CD4-positive, alpha-beta T cell treated with Interleukin-12 subunit alpha and Interleukin-12 subunit beta, for 1 hour (primary cell): ENCODE data around the gene OR5K1.

Experiments used
- DNase-seq: peaks from one replicate; pipeline ENCODE4 v3.0.0-alpha.2; 2020

The OR5K1 gene

GRCh38 chr3:98462901-98463300 is at the start of gene OR5K1:
OR5K1 (plus strand) TSS chr3:98463201; CDS start chr3:98469577, 6,376 bp downstream.
- DNase-seq: no peak

- no peak for DNase-seq
Observed at GRCh38 chr3:98432575-98432974, 30.4 kb upstream of the OR5K1 start.

DNA sequence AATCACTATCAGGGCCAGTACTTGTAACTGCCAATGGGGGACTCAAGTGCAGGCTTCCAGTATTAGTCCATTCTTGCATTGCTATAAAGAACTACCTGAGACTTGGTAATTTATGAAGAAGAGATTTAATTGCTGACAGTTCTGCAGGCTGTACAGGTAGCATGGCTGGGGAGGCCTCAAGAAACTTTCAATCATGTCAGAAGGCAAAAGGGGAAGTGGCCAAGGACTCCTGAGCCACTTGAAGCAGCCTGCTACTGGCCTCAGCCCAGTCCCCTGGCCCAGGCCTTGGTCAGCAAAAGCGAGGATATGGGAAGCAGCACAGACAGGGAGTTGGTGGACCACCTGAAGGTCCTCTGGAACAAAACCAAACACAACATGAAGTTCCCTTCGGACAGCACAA is 29.2 kb upstream of the OR5K1 start:
- no peak for DNase-seq

GRCh38 chr3:98434412-98434811 is 28.6 kb upstream of the OR5K1 start:
- no peak for DNase-seq

- DNase-seq: no peak
Observed at GRCh38 chr3:98440283-98440682, 22.7 kb upstream of the OR5K1 start.

- no peak for DNase-seq
Observed at GRCh38 chr3:98445949-98446406, 17.0 kb upstream of the OR5K1 start.

GRCh38 chr3:98449606-98450193 is 13.3 kb upstream of the OR5K1 start:
- no peak for DNase-seq

DNA sequence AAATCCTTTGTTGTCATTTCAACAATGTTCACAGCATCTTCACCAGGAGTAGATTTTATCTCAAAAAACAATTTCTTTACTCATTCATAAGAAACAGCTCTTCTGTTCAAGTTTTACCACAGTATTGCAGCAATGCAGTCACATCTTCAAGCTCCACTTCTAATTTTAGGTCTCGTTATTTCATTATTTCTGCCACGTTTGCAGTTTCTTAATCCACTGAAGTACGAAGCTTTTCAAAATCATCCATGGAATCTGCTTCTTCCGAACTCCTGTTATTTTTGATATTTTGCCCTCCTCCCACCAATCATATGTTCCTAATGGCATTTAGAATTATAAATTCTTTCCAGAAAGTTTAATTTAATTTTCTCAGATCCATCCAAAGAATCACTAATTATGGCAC is 12.6 kb upstream of the OR5K1 start:
- DNase-seq: no peak

- no peak for DNase-seq
Observed at GRCh38 chr3:98453827-98454226, 9.2 kb upstream of the OR5K1 start.

GRCh38 chr3:98454929-98455328 is 8.1 kb upstream of the OR5K1 start:
- DNase-seq: no peak

- DNase-seq: no peak
Observed at GRCh38 chr3:98457543-98457942, 5.5 kb upstream of the OR5K1 start.

DNA sequence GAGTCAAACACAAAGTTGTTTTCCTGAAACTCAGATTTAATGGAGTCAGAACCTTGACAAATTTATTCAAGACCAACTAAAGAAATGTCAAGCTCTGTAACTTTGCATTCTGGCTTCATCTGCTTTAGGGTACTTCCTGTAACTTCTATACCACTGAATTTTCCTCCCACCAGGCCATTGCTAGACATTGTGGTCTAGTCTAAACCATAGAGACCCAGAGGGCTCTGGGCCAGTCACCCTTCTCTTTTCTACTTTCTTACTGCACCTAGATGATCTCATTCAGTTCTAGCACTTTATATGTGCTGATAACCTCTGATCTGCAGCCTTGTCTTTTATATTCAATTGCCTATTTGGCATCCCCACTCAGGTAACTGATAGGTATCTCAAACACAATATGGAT is 2.8 kb upstream of the OR5K1 start:
- no peak for DNase-seq

GRCh38 chr3:98482717-98483482 is 19.9 kb downstream of the OR5K1 start:
- no peak for DNase-seq

GRCh38 chr3:98483626-98484025 is 20.6 kb downstream of the OR5K1 start:
- DNase-seq: no peak

DNA sequence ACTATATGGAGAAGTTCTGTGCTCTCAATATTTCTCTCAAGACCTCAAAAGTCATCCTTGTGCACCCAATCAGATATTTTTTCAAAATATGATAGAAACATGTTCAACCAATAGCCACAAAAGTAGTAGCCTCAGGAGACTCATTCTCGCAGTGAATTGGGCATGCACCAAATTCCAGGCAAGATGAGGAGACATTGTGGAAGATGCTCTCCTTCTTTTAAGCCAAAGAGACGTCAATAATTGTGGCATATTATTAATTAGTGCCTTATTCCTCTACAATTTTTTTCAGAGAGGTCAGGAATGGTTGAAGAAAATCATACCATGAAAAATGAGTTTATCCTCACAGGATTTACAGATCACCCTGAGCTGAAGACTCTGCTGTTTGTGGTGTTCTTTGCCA is 34.4 kb downstream of the OR5K1 start, which contains the start of gene OR5K2:
Gene OR5K2, plus strand, starts transcription at position 301 of the 400 bp plus-strand sequence. Its CDS starts 0 bp downstream, at position 301.
- DNase-seq: no peak

DNA sequence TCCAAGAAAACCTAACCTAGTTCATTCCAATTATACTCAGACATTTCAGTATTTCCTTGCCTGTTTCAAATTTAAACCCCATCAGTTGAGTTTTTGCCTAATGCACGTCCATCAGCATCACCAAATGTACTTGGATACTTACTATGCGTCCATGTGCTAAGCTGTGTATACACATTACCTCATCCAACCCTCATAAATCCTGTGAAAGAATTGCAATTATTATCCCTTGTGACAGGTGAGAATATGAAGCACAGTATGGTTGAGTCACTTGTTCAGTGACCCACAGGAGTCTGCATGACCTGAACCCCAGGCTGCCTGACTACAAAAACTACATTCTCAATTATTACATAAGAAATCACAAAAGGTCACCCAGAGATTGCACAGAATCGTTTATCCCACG is 37.0 kb downstream of the OR5K1 start:
- DNase-seq: no peak

DNA sequence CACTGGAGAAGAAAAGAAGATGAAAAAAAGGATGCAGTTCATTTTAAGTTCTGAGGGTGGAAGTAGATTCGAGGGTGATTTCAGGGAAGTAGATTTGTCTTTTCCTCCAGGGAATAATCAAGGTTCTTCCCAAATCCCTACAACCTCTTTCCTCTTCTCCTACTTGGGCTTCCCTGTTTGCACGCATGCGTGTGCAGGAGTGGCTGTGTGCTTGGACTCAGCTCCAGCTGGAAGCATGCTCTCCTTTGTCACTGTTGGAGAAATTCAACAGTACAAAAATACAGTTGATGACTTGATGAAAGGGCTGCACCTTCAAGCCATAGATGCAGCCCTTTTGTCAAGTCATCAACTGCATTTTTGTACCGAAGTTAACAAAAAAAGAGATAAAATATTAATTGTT is 38.3 kb downstream of the OR5K1 start:
- DNase-seq: no peak

DNA sequence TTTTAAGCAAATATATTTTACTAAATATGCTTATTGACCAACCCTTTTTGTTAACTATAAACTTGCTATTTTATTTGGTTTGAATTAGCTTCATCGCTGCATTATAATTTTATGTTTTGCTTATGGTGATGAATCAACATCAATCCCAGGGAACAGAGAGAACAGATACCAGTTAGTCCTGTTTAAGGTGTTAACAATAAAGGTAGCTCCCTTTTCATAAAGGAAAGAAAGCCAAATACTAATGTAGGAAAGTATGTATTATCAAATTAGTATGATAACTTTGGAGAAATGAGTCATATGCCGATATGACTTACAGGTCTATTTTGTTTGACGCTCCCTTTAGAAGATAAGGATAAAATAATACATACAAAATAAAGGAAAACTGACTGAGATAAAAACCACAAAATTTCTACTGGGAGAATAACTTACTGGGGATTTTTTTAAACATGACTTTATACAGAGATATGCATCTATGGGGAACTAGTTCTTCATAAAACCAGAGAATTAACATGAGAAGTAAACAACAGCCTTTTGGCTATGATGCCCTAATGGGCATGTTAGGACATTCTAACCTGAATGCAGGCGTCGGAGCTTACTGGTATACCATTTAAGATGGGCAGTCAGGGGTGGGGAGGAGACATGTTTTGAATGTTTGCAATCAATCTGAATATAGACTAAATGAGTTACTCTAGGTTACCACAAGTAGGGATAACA is 39.0 kb downstream of the OR5K1 start:
- DNase-seq: no peak

DNA sequence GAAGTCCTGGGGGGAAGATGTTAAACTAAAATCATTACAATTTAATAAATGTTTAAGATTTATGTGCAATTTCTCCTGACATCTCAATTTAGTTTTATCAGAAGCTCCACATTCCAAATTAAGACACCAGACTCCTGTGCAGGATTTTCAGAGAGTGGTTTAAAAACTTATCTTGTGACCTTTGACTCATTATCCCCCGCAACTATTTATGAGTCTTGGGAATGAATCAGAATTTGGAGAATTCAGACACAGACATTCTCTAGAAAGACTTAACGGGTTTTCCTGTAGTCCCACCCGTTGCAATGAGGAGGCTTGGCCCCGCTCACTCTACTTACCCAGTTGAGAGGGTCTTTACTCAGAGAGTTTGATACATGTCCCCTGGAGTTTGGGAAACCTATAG is 41.5 kb downstream of the OR5K1 start:
- DNase-seq: no peak

GRCh38 chr3:98508582-98508981 is 45.6 kb downstream of the OR5K1 start:
- no peak for DNase-seq

GRCh38 chr3:98512576-98512975 is 49.6 kb downstream of the OR5K1 start:
- no peak for DNase-seq

DNA sequence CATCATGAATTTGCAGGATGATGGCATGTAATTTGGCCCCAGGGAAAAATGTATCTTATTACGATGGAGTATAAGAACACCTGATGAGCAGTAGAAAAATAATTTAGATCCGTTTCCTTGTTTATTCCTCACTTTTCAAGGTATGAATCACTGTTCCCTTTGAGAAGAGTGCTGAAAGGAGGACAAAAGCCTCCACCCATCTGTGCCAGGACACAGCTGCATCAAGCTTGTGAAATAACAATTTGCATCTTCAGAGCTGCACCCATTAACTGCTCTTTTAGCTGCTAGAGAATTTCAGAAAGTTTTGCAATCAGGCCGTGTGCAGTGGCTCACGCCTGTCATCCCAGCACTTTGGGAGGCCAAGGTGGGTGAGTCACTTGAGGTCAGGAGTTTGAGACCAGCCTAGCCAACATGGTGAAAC is 50.1 kb downstream of the OR5K1 start:
- DNase-seq: no peak

GRCh38 chr3:98513736-98514135 is 50.7 kb downstream of the OR5K1 start:
- no peak for DNase-seq

- no peak for DNase-seq
Observed at GRCh38 chr3:98514948-98515347, 51.9 kb downstream of the OR5K1 start.
